Measurements from ENCODE around the gene PLCE1. TPM values are rescaled to one million over a fixed set of nuclear protein-coding genes. Genes with fewer than 3 reads are reported as not detected.

Gene PLCE1
- total and polyA plus RNA-seq, 2 of the 13 experiments (the other 11 are each of a cell fraction or from before 2014, with no cell fraction given), result 0.04 TPM; not detected in 1

Other genes with a start within 250 kb of the PLCE1 start
- gene LGI1, start 236.0 kb upstream of the PLCE1 start, total RNA-seq (2016; rRNA removed; fragmentation: Illumina TruSeq; extraction: Trizol), result not detected in 2 replicates
- not detected in 2 replicates for gene LGI1, start 236.0 kb upstream of the PLCE1 start, polyA plus RNA-seq (2011; rRNA removed)
- gene SLC35G1, start 100.0 kb upstream of the PLCE1 start, total RNA-seq (2016; rRNA removed; fragmentation: Illumina TruSeq; extraction: Trizol), result 3.5 and 4.5 TPM in 2 replicates
- 2.1 and 2.5 TPM in 2 replicates for gene SLC35G1, start 100.0 kb upstream of the PLCE1 start, polyA plus RNA-seq (2011; rRNA removed)